Stomach (tissue), 9 donors: ENCODE data around the gene HIBADH. TPM values are rescaled to one million over a fixed set of nuclear protein-coding genes. Genes with fewer than 3 reads are reported as not detected.
A peak's percentile ranks its signal among the peaks of the same experiment; 100 is the strongest.

Experiments used
- DNase-seq, 2 donors: peaks; one replicate each; pipeline versions ENCODE4 v3.0.0 to v3.0.0-alpha.2; 2013 to 2019
- H3K27ac ChIP-seq, 5 donors: fragments of 200-600 bp in 4 of 5; sonication (generic) in 4 of 5; one replicate each; pipeline ENCODE4 v1.5.1; 2013 to 2019; ENCODE audit warnings: mild to moderate bottlenecking in 1 of 5, moderate library complexity in 1 of 5
- H3K27me3 ChIP-seq, 3 donors: fragments of 200-600 bp; sonication (generic); one replicate each; pipeline ENCODE4 v1.5.1; 2017 to 2019; ENCODE audit warnings: mixed run types in 1 of 3
- H3K36me3 ChIP-seq, 4 donors: fragments of 200-600 bp; sonication (generic); 1 replicate in 3 of 4; 2 replicates in 1 of 4; pipeline ENCODE4 v1.5.1; 2016 to 2019
- H3K4me1 ChIP-seq, 4 donors: fragments of 200-600 bp; sonication (generic); one replicate each; pipeline ENCODE4 v1.5.1; 2016 to 2019
- H3K4me3 ChIP-seq, 4 donors: fragments of 200-600 bp; sonication (generic) in 3 of 4; one replicate each; pipeline ENCODE4 v1.5.1; 2016 to 2019; ENCODE audit warnings: mild to moderate bottlenecking in 1 of 4
- H3K9me3 ChIP-seq, 4 donors: fragments of 200-600 bp; sonication (generic); one replicate each; pipeline ENCODE4 v1.5.1; 2016 to 2019
- CTCF ChIP-seq, 7 experiments: fragments of 450-650 bp in 4 of 7; fragments of 200-600 bp in 3 of 7; sonication (generic) in 3 of 7; IDR thresholded peaks; one replicate each; pipeline ENCODE4 v1.5.1; 2016 to 2019; ENCODE audit warnings: antibody characterized with exemption in 7 of 7, control low read depth in 2 of 7, mild to moderate bottlenecking in 1 of 7
- EP300 ChIP-seq: sonication (generic); formaldehyde crosslinking; IDR thresholded peaks from one replicate; pipeline ENCODE4 v1.6.1; 2017; ENCODE audit warnings: antibody characterized with exemption
- POLR2A ChIP-seq, 4 donors: fragments of 450-650 bp; IDR thresholded peaks; one replicate each; pipeline ENCODE4 v1.6.1; 2016; ENCODE audit warnings: antibody characterized with exemption in 4 of 4, control low read depth in 2 of 4, mild to moderate bottlenecking in 1 of 4, moderate library complexity in 1 of 4
- POLR2AphosphoS5 ChIP-seq, 3 donors: sonication (generic); formaldehyde crosslinking; IDR thresholded peaks; one replicate each; pipeline ENCODE4 v1.6.1; 2016; ENCODE audit warnings: antibody characterized with exemption in 3 of 3
- WGBS, 5 donors: extraction: QIAGEN DNeasy Blood & Tissue Kit in 3 of 5; methylation state at CpG; one replicate each; pipeline versions ENCODE4 v1.1.5 to v1.1.7; 2013 to 2018; 5-methylcytosine and 5-hydroxymethylcytosine counted together
- intact Hi-C: fragments of 100-400 bp; cut with DNase I; formaldehyde crosslinking; loops from one replicate; pipeline ENCODE4 v1.15.1; 2023; ENCODE audit warnings: low total_unique reads
- polyA plus RNA-seq, 3 donors: library from polyadenylated mRNA; stranded (reverse); fragments of 200-250 nt; gene quantifications; one replicate each; pipeline ENCODE4 v1.2.3, GENCODE V29; 2013
- total RNA-seq, 5 donors: library from RNA; depleted of rRNA; stranded (reverse); fragments of >200 nt; gene quantifications; one replicate each; pipeline versions ENCODE4 v1.1.0 to v1.2.3, GENCODE V29; 2014 to 2016
- donor health status: healthy with polysubstance abuse.
- donor health status: Bipolar disorder and iron deficiency.
- donor health status: healthy.

The HIBADH gene
- total and polyA plus RNA-seq, 8 donors, result 17.5 to 65.2 (median 45.8) TPM

- H3K4me1 ChIP-seq, result no peaks in the 10 kb centered on the region
- no peak overlapping the region for H3K4me3 ChIP-seq
- H3K9me3 ChIP-seq, result no peaks in the 10 kb centered on the region
- DNase-seq, result peak in 1 of 2 donors; percentile 25
- no peaks in the 10 kb centered on the region for H3K27me3 ChIP-seq
- TF ChIP-seq POLR2A (IDR thresholded peaks at IDR 0.05), result no peak
- no peak for TF ChIP-seq POLR2AphosphoS5 (IDR thresholded peaks at IDR 0.05)
- TF ChIP-seq EP300, result no peak
- no peak for TF ChIP-seq CTCF (IDR thresholded peaks at IDR 0.05)
- no peak overlapping the region for H3K27ac ChIP-seq
- intact Hi-C loops, result no loop called here
- peaks cover 6 to 37% (median 32%) of the 10 kb centered on the region in 4 donors for H3K36me3 ChIP-seq
- 67 to 78% (median 74%) methylated on average over 1 of the region's 1 CpG for WGBS, 5 donors
Measured at GRCh38 chr7:27532314-27532713, 130.4 kb downstream of the HIBADH start.

GRCh38 chr7:27527348-27527714 lies 135.4 kb downstream of the HIBADH start:
- no peak for DNase-seq
- H3K4me1 ChIP-seq, result no peaks in the 10 kb centered on the region
- TF ChIP-seq POLR2AphosphoS5 (IDR thresholded peaks at IDR 0.05) (no peak), CTCF (IDR thresholded peaks at IDR 0.05) (no peak), EP300 (no peak), POLR2A (IDR thresholded peaks at IDR 0.05) (no peak)
- peaks cover 9 to 68% (median 54%) of the 10 kb centered on the region in 4 donors for H3K36me3 ChIP-seq
- H3K9me3 ChIP-seq, result no peaks in the 10 kb centered on the region
- WGBS, 5 donors, result 45 to 58% (median 51%) methylated on average over 2 of the region's 2 CpGs
- no peak overlapping the region for H3K27ac ChIP-seq
- no peaks in the 10 kb centered on the region for H3K27me3 ChIP-seq
- intact Hi-C loops, result no loop called here
- H3K4me3 ChIP-seq, result no peak overlapping the region

- TF ChIP-seq POLR2AphosphoS5 (IDR thresholded peaks at IDR 0.05) (no peak), POLR2A (IDR thresholded peaks at IDR 0.05) (no peak), CTCF (IDR thresholded peaks at IDR 0.05) (no peak), EP300 (no peak)
- H3K36me3 ChIP-seq, result peaks cover 9 to 68% (median 54%) of the 10 kb centered on the region in 4 donors
- no peak overlapping the region for H3K27ac ChIP-seq
- no peak for DNase-seq
- 42 to 75% (median 61%) methylated on average over 1 of the region's 1 CpG for WGBS, 5 donors
- no peaks in the 10 kb centered on the region for H3K4me1 ChIP-seq
- no peak overlapping the region for H3K4me3 ChIP-seq
- no peaks in the 10 kb centered on the region for H3K27me3 ChIP-seq
- intact Hi-C loops, result no loop called here
- no peaks in the 10 kb centered on the region for H3K9me3 ChIP-seq
Measured at GRCh38 chr7:27526611-27527347, 135.9 kb downstream of the HIBADH start.

- no peak overlapping the region for H3K4me3 ChIP-seq
- H3K27me3 ChIP-seq, result no peaks in the 10 kb centered on the region
- no peaks in the 10 kb centered on the region for H3K4me1 ChIP-seq
- H3K36me3 ChIP-seq, result peaks cover 9 to 65% (median 52%) of the 10 kb centered on the region in 4 donors
- no peak for TF ChIP-seq POLR2A (IDR thresholded peaks at IDR 0.05)
- TF ChIP-seq POLR2AphosphoS5 (IDR thresholded peaks at IDR 0.05), result no peak
- TF ChIP-seq CTCF (IDR thresholded peaks at IDR 0.05), result no peak
- no peak for TF ChIP-seq EP300
- no peak for DNase-seq
- no peak overlapping the region for H3K27ac ChIP-seq
- no peaks in the 10 kb centered on the region for H3K9me3 ChIP-seq
- intact Hi-C loops, result no loop called here
- WGBS, 5 donors, result 83 to 94% (median 89%) methylated on average over 5 of the region's 5 CpGs
Measured at GRCh38 chr7:27526131-27526530, 136.6 kb downstream of the HIBADH start.
